HG02973 (cell line): Measurements from ENCODE around the gene XXYLT1.

Source experiments
- ATAC-seq: cut with Tn5 transposase; IDR thresholded peaks from one replicate; pipeline ENCODE4 v1.9.1; 2021; ENCODE audit warnings: moderate library complexity; ENCODE audit not compliant: unreplicated experiment

XXYLT1 gene

GRCh38 chr3:195085356-195086130 is 185.4 kb downstream of the XXYLT1 start:
- no peak for ATAC-seq

GRCh38 chr3:195084746-195085145 is 186.2 kb downstream of the XXYLT1 start:
- ATAC-seq = no peak

DNA sequence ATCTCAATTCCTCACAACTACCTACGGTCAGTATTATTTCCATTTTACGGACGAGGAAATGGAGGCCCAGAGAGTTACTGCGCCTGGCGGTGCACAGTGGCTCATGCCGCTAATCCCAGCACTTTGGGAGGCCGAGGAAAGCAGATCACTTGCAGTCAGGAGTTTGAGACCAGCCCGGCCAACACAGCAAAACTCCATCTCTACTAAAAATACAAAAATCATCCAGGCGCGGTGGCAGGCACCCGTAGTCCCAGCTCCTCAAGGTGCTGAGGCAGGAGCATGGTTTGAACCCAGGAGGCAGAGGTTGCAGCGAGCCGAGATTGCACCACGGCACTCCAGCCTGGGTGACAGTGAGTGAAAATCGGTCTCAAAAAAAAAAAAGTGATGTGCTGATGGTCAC is 187.3 kb downstream of the XXYLT1 start:
- no peak for ATAC-seq

GRCh38 chr3:195082811-195083210 is 188.1 kb downstream of the XXYLT1 start:
- no peak for ATAC-seq

- ATAC-seq = no peak
Observed at GRCh38 chr3:195081242-195081963, 189.6 kb downstream of the XXYLT1 start.

- no peak for ATAC-seq
Observed at GRCh38 chr3:195080571-195081151, 190.3 kb downstream of the XXYLT1 start.

DNA sequence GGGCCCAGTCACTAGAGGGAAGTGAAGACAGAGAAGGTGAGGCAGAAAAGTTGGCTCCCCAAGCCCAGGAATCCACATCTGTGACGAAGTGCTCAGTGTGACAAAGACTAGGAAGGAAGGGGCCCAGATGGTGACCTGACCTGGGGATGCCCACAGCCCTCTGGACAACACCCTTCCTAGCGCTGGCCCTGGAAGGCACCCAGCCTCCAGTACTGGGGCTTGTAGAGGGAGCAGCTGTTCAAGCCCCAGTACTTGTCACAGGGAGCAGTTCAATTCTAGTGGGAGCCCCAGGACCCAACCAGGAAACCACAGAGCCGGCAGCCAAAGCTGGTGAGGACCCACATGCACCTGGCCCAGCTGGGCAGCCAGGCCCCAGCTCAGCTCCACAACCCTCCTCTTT is 190.8 kb downstream of the XXYLT1 start:
- no peak for ATAC-seq

- ATAC-seq = no peak
Observed at GRCh38 chr3:195079636-195080035, 191.3 kb downstream of the XXYLT1 start.

DNA sequence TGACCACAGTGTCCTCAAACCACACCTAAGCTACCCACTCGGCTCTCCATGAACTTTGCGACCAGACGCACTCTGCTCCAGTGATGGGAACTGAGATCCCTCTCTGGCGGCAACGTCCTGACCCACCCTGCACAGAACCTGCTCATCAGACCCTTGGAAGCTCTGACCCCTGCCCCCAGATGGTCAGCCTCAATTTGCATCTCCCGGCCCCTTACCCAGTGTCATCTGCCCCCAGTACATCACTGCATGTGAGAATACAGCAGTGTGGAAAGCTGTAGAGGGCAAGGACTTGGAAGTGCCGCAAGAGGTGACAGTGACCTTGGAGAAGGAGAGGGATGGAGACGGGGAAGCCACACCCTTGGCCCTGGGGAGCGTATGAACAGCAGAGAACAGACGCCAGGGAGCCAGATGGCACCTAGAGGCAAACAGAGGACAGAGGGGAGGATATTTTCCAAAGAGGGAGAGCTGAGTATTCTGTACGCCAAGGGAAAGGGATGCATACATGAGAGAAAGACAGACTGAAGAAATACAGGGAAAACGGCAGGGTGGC is 192.0 kb downstream of the XXYLT1 start:
- ATAC-seq = no peak

DNA sequence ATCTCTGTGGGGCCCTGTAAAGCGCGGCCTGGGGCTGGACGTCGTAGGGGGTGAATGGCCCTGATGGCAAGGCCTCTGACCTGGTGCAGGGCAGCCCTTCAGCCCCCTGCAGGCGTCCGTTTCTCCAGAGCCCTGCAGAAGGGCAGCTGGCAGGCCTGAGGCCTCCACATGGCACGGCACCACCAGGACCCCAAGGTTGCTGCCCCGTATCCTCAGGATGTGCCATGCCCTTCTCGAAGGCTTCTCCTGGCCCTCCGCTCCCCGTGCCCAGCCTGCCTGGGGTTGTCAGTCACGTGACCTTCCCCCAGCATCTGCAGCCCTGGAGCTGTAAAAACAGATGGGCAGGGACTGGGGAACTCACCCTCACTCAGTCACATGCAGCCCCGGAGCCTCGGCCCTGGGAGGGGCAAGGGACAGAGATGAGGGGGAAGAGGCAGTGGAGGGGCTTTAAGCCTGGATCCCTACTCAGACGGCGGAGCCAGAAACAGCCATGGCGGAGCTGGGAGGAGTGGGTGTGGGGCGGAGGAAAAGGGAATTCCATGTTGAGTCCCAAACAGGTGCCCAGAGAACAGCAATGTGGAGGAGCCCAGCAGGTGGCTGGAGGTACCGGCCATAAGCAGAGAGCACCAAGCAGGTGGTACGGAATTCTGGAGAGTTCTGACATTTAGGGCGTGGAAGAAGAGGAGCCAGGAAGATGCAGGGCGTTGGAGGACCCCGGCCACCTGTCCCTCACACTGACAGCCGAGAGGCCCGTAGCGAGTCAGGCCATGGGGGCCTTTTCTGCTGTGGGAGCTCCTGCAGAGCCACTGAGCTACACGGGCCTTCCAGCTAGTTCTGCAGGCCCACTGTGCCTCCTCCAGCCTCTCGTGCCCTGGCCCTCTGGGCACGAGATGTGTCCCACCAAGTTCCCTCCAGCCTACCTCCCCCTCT is 193.1 kb downstream of the XXYLT1 start:
- no peak for ATAC-seq

- ATAC-seq = no peak
Observed at GRCh38 chr3:195076981-195077610, 193.9 kb downstream of the XXYLT1 start.

DNA sequence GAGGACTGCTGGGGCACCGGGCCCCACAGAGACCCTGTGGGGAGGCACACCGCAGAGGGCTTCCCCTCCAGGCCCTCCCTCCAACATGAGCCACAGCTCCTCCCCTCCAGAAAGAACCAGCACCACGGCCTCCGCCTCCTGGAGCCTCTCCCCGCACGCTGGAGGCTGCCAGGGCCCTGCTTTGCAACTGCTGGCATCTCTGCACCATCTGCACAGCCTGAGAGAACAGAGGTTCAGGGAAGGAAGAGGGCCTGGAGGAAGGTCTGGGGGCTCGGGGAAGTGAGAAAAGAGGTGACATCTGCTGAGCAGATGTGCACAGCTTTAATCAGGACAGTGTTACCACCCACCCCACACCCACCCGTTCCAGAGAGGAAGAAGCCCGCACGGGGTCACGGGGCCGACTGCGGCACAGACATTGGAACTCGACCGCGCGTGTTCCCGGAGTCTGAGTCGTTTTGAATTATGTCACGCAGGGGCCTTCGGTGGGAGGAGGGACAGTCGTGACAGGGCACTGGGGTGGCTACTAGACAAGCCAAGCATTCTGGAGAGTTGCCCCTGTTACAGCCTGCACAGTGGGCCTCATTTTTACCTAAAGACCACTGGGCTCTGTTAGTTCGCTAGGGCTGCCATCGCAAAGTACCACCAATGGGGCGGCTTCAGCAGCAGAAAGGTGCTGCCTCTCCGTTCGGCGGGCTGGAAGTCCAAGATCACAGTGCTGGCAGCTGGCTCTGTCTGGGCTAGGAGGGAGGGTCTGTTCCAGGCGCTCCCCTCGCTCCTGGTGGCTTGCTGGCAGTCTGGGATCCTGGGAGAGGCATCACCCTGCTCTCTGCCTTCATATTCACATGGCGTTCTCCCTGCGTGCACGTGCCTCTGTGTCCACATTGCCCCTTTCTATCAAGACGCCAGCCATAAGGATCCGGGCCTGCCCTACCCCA is 194.8 kb downstream of the XXYLT1 start:
- no peak for ATAC-seq

DNA sequence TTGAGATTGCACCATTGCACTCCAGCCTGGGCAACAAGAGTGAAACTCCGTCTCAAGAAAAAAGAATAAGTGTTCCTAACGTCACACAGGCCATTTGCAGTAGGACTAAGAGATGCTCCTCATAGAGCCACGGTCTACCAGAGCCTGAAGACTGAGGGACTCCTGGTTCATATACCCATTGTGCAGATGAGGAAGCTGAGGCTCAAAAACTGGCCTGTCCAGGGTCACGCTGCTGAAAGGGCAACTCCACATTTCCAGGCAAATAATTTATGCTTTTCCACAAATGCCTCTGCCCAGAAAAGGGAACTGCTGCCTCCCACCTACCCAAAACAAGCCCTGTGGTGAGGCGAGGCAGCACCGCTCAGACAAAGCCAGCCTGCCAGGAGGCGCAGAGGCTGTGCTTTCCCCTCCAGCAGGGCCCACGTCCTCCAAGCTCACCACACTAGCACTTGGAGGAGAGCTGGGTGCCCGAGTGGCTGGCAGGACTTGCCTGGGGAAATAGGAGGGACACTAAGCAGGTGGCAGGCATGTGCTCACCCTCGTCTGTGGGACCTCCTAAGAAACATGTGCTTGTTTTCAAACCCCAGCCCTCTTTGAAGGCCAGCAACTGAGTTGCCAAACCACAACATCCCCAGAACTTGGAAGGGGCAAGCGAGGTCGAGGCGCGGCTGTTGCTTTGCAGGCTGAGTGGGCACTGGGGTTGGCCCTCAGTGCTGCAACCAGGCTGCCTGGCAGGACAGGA is 195.6 kb downstream of the XXYLT1 start:
- no peak for ATAC-seq

- no peak for ATAC-seq
Observed at GRCh38 chr3:195073866-195074860, 196.8 kb downstream of the XXYLT1 start.

DNA sequence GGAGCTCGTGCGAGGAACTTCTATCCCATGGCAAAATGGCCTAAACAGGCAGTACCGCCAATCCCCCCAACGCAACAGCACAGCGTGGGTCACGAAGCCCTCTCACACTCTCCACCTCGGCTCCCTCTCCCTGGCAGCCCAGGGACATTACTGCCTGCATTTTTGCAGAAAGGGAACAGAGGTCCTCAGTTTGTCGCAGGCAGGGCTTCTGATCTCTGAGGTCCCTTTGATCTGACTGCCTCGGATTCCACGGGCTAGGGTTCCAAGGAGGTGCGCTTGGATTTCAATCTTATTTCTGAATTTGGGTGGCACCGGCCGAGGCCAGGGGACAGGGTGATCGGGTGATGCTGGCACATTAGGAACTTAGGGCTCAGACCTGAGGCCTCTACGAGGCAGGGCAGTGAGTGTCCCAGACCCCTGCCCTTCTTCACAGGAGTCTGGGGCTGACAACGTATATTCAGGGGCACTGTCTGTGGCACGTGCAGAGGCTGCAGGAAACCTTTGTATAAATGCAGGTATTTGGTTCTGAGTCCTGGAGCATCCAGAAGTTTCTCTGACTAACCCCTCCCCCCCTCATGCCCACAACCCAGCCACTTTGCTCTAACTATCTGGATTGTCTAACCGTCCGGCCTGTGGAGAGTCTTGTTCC is 197.9 kb downstream of the XXYLT1 start:
- ATAC-seq = no peak

DNA sequence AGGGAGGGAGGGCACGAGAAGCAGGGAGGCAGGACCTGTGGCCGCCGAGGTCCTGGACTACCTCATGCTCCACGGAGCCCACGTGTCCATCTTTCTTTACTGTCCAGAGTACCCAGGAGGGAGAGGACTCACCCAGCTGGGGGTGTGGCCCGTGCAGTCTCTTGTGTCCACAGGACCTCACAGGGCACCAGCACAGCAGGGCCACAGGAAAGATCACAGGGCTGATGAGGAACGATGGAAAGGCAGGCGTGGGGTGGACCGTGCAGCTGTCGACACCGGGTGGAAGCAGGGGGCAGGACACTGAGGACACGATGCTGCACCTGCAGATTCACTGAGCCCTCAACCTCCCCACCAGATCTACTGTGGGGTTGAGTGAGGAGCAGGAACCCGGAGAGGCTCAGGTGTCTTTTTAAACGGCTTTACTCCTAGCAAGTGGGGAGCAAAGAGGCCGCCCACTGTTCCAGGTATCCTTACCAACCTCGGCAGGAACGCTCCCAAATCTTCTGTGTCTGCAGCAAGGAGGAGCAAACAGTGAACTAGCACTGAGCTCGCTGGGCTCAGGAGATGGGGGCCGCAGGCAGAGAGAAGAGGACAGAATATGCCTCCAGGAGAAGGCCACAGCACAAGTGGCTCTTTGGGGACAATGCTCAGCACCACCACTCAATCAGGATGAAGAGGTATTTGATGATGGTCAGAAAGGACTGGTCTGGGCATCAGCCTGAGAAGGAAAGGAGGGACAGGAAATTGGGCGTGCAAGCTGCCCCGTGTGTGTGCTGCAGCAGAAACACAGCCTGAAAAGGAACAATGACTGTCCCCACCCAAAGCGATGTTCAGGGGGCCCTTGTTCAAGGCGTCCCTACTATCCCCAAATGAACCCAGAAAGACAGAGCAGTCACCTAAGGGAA is 198.8 kb downstream of the XXYLT1 start:
- no peak for ATAC-seq
